GM18870 (cell line): ENCODE data around the gene MYO5C.

Experiments used
- ATAC-seq: cut with Tn5 transposase; IDR thresholded peaks from one replicate; pipeline ENCODE4 v1.9.1; 2021; ENCODE audit warnings: moderate library complexity; ENCODE audit not compliant: unreplicated experiment

The MYO5C gene

DNA sequence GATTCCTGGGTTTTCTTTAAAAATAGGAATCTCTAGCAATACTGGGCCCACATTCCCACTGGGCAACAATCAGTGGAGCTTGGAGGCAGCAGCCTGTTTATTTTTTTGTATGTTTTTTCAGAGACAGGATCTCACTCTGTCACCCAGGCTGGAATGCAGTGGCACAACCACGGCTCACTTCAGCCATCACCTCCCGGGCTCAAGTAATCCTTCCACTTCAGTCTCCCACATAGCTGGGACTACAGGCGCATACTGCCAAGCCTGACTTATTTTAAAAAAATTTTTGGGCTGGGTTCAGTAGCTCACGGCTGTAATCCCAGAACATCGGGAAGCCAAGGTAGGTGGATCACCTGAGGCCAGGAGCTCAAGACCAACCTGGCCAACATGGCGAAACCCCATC is 75.4 kb downstream of the MYO5C start:
- ATAC-seq: no peak

DNA sequence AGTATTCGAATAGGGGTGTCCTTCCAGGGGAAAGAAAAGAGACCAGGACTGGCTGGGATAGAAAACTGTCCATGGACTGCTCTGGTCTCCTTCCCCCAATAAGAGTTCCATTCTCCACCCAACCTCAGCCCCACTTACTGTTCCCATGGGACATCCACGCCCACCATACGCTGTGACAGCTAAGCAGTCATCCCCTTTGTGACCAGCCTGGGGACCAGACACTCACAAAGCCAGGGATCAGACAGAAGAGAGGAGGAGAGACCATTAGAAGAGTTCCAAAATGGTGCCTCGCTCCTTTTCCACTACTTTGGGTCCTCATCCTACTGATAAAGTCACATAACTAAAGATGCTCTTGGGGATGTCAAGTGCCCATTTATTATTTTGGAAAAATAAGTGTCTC is 76.8 kb downstream of the MYO5C start:
- ATAC-seq: no peak

DNA sequence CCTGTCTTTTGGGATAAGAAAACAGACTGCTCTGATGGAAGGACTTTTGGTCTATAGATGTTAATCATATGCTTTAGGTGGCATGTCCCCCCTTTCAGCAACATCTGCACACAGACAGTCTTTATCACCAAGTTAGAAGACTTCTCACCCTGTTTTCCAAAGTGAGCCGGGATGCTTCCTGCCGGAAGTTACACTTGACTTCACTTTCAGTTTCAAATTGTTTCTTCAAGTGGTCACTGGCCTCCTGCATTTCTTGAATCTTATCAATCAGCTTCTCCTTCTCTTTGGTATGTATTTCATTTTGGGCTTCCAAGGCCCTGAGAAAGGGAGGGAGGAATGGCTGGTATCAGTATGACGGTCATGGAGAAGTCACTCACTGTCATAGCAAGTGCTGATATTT is 77.2 kb downstream of the MYO5C start:
- no peak for ATAC-seq

DNA sequence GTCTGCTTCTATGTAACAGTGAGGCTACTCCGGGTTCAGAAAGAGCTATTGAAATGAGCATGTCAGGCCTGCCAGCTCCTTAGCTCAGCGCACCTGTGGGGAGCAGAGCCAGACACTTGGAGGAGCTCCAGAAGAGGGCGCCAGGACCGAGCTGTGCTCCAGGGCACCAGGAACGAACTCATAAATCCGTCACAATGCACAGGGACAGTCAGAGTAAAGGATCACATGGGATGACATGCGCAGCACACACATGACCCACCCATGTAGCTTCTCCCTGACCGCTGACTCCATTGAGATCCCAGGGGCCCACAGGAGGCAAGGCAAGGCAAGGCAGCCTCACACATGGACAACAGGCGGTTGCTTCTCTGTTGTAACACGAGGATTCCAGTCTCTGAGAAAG is 78.4 kb downstream of the MYO5C start:
- no peak for ATAC-seq

- ATAC-seq: no peak
Observed at GRCh38 chr15:52214553-52214952, 81.1 kb downstream of the MYO5C start.

DNA sequence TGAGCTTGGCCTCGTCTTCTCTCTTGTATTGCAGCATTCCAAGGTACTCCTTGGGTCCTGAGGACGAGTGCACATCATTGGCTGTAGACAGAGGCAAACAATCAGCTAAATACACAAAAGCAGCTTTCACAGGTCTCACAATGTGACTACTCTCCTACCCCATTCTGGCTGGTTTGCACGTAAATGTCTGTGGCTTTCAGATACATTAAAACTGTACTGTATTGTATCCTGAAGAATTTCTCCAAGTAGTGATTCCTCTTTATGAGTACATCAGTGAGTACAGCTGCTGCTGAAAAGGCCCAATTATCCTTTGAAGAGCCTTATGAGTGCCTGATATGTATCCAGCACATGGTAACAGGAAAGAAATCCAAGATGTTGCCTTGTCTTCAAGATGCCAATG is 82.4 kb downstream of the MYO5C start:
- no peak for ATAC-seq

- peak; percentile 65 for ATAC-seq
Observed at GRCh38 chr15:52208306-52208946, 87.2 kb downstream of the MYO5C start.

- no peak for ATAC-seq
Observed at GRCh38 chr15:52207191-52207590, 88.4 kb downstream of the MYO5C start.

DNA sequence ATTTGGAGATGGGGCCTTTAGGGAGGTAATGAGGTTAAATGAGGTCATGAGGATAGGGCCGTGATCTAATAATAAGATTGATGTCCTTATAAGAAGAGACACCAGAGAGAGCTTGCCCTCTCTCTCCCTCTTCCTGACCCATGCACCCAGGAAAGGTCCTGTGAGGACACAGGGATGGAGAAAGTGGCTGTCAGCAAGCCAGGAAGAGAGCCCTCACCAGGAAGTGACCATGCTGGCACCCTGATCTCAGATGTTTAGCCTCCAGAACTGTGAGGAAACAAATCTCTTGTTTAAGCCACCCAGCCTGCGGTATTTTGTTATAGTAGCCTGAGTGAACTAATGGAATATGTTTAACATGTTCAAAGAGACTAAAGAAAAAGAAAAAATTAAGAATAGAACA is 89.2 kb downstream of the MYO5C start:
- ATAC-seq: no peak

DNA sequence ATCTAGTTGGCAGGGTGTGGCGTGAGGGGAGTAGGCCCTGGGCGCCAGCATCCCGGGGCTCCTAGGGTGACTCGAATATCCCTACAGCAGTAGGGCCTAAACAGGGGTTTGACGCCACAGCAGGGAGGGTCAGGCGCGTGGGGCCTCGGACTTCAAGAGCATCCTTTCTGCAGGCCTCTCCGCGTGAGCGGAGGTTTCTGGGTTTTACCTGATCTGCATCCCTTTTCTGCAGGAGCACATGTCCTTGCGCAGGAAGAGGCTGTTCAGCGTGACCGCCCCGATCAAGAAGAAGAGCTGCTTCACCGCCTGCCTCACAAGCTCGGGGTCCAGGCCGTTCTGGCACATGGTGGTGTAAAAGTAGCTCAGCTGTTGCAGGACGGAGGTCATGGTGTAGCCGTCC is 90.9 kb downstream of the MYO5C start:
- no peak for ATAC-seq

DNA sequence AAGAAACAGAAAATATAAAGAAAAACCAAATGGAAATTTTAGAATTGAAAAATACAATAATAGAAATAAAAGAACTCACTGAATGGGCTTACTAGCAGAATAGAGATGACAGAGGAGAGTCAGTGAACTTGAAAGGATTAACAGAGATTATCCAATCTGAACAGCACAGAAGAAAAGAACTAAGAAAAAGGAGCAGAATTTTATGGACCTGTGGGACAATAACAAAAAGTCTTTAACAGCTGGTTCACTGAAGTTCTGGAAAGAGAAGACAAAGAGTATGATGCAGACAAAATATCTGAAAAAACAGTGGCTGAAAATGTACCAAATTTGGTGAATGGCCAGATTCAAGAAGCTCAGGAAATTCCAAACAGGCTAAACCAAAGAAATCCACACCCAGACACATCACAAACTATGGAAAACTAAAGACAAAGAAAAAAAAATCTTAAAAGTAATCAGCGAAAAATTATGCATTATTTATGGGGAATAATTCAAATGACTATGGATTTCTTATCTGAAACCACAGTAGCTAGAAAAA is 94.7 kb downstream of the MYO5C start:
- ATAC-seq: no peak

- no peak for ATAC-seq
Observed at GRCh38 chr15:52199271-52199670, 96.3 kb downstream of the MYO5C start.

GRCh38 chr15:52196891-52197290 is 98.7 kb downstream of the MYO5C start:
- ATAC-seq: no peak

DNA sequence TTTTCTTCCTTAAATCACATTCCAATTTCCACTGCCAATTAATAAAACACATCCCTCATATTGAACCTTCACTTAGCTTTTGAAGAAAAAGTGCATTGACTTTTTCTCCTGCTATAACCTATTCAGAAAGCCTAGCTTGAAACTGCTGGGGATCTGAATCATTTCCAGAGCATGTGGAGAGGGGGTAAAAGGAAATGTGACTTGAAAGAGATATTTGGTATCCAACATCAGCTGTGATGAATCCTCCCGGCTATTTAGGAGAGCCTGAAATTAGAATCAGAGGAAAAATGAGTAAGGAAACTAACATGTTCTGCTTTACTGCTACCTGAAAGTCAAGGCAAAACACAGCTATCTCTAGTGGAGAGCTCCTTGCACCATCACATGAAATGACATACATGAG is 101.8 kb downstream of the MYO5C start:
- ATAC-seq: no peak

- no peak for ATAC-seq
Observed at GRCh38 chr15:52193321-52193720, 102.3 kb downstream of the MYO5C start.

GRCh38 chr15:52191207-52191606 is 104.4 kb downstream of the MYO5C start, which contains the start of gene GNB5:
Gene GNB5, minus strand, starts transcription at chr15:52191392. Its CDS starts 6,716 bp downstream, at chr15:52184676.
- ATAC-seq: no peak

- ATAC-seq: no peak
Observed at GRCh38 chr15:52186651-52187486, 108.7 kb downstream of the MYO5C start.

DNA sequence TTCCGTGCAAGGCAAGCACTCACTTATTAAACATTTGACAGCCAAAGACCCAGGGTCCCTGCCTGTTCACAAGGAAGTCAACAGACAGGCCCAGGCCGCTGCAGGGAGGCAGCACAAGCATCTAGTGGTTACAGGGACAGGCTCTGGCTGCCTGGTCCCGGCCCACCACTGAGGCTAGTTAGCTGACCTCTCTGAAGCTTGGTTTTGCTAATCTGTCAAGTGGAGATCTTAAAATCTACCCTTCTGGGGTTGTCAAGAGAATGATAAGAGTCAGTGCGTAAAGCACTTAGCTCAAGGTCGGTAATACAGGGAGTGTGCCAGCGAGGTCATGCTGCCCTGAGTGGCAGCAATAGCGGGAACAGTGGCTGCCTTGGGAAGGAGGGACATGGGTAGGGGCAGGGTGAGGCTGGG is 110.4 kb downstream of the MYO5C start:
- no peak for ATAC-seq

DNA sequence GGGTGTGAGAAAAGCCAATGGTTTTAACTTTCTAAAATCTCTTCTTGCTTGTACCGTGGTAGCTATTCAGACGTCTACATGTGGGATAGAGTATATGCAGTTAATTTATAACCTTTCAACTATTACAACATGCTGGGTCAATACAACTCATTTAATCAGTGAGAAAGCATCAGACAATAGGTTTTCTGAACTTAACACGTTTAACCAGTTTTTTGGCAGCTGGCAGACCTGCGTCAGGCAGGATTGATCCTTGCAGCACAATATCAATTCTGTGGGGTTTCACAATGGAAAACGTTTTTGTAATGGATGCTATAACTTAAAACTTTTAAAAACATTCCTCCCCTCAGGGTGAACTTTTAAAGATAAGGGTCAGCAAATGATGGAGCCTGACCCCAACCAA is 110.9 kb downstream of the MYO5C start:
- no peak for ATAC-seq

GRCh38 chr15:52183562-52184173 is 111.9 kb downstream of the MYO5C start:
- no peak for ATAC-seq

DNA sequence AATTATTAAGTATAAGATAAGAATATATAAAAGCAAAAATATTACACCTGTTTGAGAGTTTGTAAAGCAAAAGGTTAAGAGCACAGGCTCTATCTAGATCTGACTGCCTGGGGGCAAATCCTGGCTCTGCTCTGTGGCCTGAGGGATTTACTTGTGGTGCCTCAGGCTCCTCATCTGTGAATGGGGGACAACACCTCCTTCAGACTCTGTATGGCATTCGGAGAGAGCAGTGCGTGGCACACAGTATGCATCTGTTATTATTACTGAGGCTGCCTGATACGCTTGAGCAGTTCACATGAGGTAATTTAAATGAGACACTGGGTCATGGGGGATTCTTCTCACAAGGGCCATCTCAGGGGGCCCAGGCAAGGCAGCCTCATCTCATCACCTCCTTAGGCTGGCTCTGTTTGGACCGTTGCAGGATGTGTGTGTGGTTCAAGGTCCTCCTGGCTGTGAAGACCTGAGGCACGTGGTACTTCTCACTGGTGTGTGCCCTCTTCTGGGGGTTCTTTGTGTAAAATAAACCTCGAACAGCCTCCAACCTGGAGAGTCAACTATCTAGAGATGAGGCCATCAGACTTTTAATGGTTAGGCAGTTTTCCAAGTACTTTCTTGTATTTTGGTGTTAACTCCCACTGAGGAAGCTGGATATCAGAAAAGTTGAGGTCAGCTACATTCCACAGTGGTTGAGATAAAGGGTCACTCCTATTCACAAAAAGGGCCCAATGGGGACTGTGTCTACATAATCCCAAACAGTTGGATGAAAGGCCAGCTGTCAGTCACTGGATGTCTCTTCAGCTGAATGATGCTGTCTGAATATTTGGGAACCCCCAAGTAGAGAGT is 113.4 kb downstream of the MYO5C start:
- ATAC-seq: no peak
